Measurements from ENCODE around the gene C17orf113.

Gene C17orf113

GRCh38 chr17:42071810-42072209 lies 21.4 kb upstream of the C17orf113 start:
- DNase-seq (ENCODE audit: low read depth), result no peak
- TF ChIP-seq CTCF (IDR thresholded peaks at IDR 0.05; ENCODE audit: low read depth, low read length, missing control alignments), result no peak
- H3K4me3 ChIP-seq (ENCODE audit: low read depth, low read length), result no peak overlapping the region

- DNase-seq (ENCODE audit: low read depth), result no peak
- no peak overlapping the region for H3K4me3 ChIP-seq (ENCODE audit: low read depth, low read length)
- TF ChIP-seq CTCF (IDR thresholded peaks at IDR 0.05; ENCODE audit: low read depth, low read length, missing control alignments), result no peak
Measured at GRCh38 chr17:42068979-42069378, 18.6 kb upstream of the C17orf113 start.

GRCh38 chr17:42067371-42068091 lies 17.1 kb upstream of the C17orf113 start:
- no peak for DNase-seq (ENCODE audit: low read depth)
- no peak overlapping the region for H3K4me3 ChIP-seq (ENCODE audit: low read depth, low read length)
- peak; percentile 98 for TF ChIP-seq CTCF (IDR thresholded peaks at IDR 0.05; ENCODE audit: low read depth, low read length, missing control alignments)

- no peak overlapping the region for H3K4me3 ChIP-seq (ENCODE audit: low read depth, low read length)
- DNase-seq (ENCODE audit: low read depth), result no peak
- no peak for TF ChIP-seq CTCF (IDR thresholded peaks at IDR 0.05; ENCODE audit: low read depth, low read length, missing control alignments)
Measured at GRCh38 chr17:42065201-42065600, 14.8 kb upstream of the C17orf113 start.

- TF ChIP-seq CTCF (IDR thresholded peaks at IDR 0.05; ENCODE audit: low read depth, low read length, missing control alignments), result no peak
- DNase-seq (ENCODE audit: low read depth), result no peak
- no peak overlapping the region for H3K4me3 ChIP-seq (ENCODE audit: low read depth, low read length)
Measured at GRCh38 chr17:42062681-42063080, 12.3 kb upstream of the C17orf113 start.

GRCh38 chr17:42061646-42062487 lies 11.5 kb upstream of the C17orf113 start:
- no peak for DNase-seq (ENCODE audit: low read depth)
- no peak for TF ChIP-seq CTCF (IDR thresholded peaks at IDR 0.05; ENCODE audit: low read depth, low read length, missing control alignments)
- H3K4me3 ChIP-seq (ENCODE audit: low read depth, low read length), result no peak overlapping the region

All from GM12864 (cell line).